Chondrocyte (in vitro differentiated cells): ENCODE measurements around the gene RAB10. TPM values are rescaled to one million over a fixed set of nuclear protein-coding genes. Genes with fewer than 3 reads are reported as not detected.
A peak's percentile ranks its signal among the peaks of the same experiment; 100 is the strongest.

Experiments used
- DNase-seq: peaks from one replicate; pipeline ENCODE4 v3.0.0; 2021; ENCODE audit warnings: mixed read lengths, low spot score
- H3K27ac Mint-ChIP-seq: one replicate; pipeline ENCODE4 v1.8.0; 2021; ENCODE audit warnings: mild to moderate bottlenecking, moderate library complexity, mixed read lengths; ENCODE audit not compliant: unreplicated experiment
- H3K27me3 Mint-ChIP-seq: 2 replicates; pipeline ENCODE4 v1.8.0; 2021; ENCODE audit warnings: low read depth, mixed read lengths
- H3K36me3 Mint-ChIP-seq: 2 replicates; pipeline ENCODE4 v1.8.0; 2021; ENCODE audit warnings: low read depth, mixed read lengths
- H3K4me1 Mint-ChIP-seq: 2 replicates; pipeline ENCODE4 v1.8.0; 2021; ENCODE audit warnings: low read depth, mild to moderate bottlenecking, mixed read lengths
- H3K4me3 Mint-ChIP-seq: one replicate; pipeline ENCODE4 v1.8.0; 2021; ENCODE audit warnings: mild to moderate bottlenecking, moderate library complexity, mixed read lengths; ENCODE audit not compliant: unreplicated experiment
- H3K9me3 Mint-ChIP-seq: 2 replicates; pipeline ENCODE4 v1.8.0; 2021; ENCODE audit warnings: low read depth, mixed read lengths
- total RNA-seq: library from RNA; stranded (reverse); gene quantifications from 3 replicates; pipeline ENCODE4 v1.2.1, GENCODE V29; 2021
- TF ChIP-seq, protein P1 (sequence below): fragments of 200-600 bp; sonication (generic); IDR thresholded peaks from 2 replicates; pipeline ENCODE4 v1.5.0; 2021; ENCODE audit warnings: antibody characterized with exemption, mild to moderate bottlenecking, moderate library complexity

RAB10 gene
- total RNA-seq, 1 donor from 2014 or later = 153 TPM

GRCh38 chr2:26178746-26179436 lies 145.0 kb downstream of the RAB10 start:
- peaks cover 8% of the 10 kb centered on the region for H3K27me3 Mint-ChIP-seq
- DNase-seq = no peak
- peaks cover 9% of the 10 kb centered on the region for H3K4me1 Mint-ChIP-seq
- TF ChIP-seq, protein P1, sequence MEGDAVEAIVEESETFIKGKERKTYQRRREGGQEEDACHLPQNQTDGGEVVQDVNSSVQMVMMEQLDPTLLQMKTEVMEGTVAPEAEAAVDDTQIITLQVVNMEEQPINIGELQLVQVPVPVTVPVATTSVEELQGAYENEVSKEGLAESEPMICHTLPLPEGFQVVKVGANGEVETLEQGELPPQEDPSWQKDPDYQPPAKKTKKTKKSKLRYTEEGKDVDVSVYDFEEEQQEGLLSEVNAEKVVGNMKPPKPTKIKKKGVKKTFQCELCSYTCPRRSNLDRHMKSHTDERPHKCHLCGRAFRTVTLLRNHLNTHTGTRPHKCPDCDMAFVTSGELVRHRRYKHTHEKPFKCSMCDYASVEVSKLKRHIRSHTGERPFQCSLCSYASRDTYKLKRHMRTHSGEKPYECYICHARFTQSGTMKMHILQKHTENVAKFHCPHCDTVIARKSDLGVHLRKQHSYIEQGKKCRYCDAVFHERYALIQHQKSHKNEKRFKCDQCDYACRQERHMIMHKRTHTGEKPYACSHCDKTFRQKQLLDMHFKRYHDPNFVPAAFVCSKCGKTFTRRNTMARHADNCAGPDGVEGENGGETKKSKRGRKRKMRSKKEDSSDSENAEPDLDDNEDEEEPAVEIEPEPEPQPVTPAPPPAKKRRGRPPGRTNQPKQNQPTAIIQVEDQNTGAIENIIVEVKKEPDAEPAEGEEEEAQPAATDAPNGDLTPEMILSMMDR = no peak
- H3K36me3 Mint-ChIP-seq = no peaks in the 10 kb centered on the region
- H3K4me3 Mint-ChIP-seq = peak overlapping the region; percentile 75
- no peak overlapping the region for H3K27ac Mint-ChIP-seq
- no peaks in the 10 kb centered on the region for H3K9me3 Mint-ChIP-seq

DNA sequence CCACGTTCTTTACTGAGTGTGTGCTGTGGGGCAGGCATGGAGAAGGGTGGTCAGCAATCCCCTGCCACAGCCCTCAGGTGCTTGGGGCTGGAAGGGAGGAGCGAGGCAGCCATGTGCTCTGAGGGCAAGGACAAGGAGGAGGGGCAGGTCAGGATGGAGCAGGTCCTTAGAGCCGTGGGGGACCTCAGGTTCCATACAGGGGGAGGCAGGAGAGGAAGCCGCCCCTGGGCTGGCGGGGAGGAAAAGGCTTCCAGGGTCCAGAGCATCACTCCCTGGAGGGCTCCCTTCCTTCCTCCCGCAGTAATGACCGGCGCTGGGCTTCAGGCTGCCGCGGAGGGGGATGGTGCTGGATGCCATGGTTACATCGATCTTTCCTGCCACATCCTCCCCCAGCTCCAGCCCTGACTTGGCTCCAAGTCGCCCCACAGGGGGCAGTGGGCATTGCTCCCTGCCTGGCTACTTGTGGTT lies 145.6 kb downstream of the RAB10 start:
- Mint-ChIP-seq H3K27me3 (peaks cover 4% of the 10 kb centered on the region), H3K27ac (no peak overlapping the region), H3K4me3 (peak overlapping the region; percentile 75), H3K36me3 (no peaks in the 10 kb centered on the region), H3K9me3 (no peaks in the 10 kb centered on the region), H3K4me1 (peaks cover 9% of the 10 kb centered on the region)
- TF ChIP-seq, protein P1 = no peak
- no peak for DNase-seq

DNA sequence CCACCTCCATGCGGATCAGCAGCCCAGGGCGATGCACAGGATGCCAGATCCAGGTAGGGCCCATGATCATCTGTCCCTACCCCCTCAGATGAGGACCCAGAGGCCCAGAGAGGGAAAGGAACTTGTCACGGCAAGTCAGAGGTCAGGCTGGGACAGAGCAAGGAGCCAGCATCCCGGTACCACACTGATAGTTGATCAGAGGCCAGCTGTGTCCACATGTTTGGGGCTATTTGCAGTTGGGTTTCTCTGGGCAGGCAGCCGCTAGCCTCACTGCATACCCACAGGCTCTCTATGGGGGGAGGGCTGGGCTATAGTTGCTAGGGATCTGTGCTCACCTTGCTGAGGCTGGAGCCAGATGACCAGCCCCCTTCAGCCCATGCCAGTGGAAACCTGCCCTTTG lies 148.6 kb downstream of the RAB10 start:
- Mint-ChIP-seq H3K4me3 (no peak overlapping the region), H3K36me3 (no peaks in the 10 kb centered on the region), H3K27ac (no peak overlapping the region), H3K4me1 (peaks cover 22% of the 10 kb centered on the region), H3K9me3 (no peaks in the 10 kb centered on the region), H3K27me3 (no peaks in the 10 kb centered on the region)
- DNase-seq = no peak
- TF ChIP-seq, protein P1 = no peak

DNA sequence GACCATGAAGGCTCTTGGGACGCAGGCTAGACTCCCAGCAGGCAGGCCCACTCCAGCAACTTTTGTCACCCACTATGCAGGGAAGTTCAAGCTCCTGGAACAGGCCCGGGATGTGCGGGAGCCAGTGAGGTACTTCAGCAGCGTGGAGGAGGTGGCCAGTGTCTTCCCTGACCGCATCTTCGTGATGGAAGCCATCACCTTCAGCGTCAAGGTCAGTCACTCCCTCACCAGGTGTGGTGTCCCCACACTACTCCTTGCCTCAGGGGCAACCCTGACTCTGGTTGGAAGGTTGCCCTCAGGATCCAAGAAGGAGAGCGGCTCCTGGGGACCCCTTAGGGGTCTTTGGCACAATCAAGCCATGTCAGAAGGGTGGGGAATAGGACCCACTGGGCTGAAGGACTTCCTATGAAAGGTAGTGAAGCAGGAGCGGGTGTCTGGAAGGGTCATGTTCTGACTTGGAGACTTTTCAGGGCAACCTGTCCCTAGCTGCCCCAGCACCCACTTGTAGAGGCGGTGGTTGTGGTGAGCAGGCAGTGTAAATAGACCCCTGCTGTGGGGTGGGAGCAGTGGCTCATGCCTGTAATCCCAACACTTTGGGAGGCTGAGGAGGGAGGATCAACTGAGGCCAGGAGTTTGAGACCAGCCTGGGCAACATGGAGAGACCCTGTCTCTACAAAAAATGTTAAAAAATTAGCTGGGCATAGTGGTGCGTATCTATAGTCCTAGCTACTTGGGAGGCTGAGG lies 149.2 kb downstream of the RAB10 start:
- H3K9me3 Mint-ChIP-seq = no peaks in the 10 kb centered on the region

GRCh38 chr2:26184121-26184520 lies 150.2 kb downstream of the RAB10 start:
- Mint-ChIP-seq H3K27ac (no peak overlapping the region), H3K27me3 (no peaks in the 10 kb centered on the region)

More for the DNA sequence above, 149.2 kb downstream of the RAB10 start:
- Mint-ChIP-seq H3K4me1 (peaks cover 22% of the 10 kb centered on the region), H3K27ac (no peak overlapping the region), H3K27me3 (no peaks in the 10 kb centered on the region), H3K36me3 (no peaks in the 10 kb centered on the region), H3K4me3 (peak overlapping the region; percentile 45)
- TF ChIP-seq, protein P1 = no peak
- no peak for DNase-seq

More at GRCh38 chr2:26184121-26184520, 150.2 kb downstream of the RAB10 start:
- TF ChIP-seq, protein P1 = no peak
- DNase-seq = no peak
- peaks cover 21% of the 10 kb centered on the region for H3K4me1 Mint-ChIP-seq
- no peaks in the 10 kb centered on the region for H3K36me3 Mint-ChIP-seq
- H3K4me3 Mint-ChIP-seq = peak overlapping the region; percentile 45
- H3K9me3 Mint-ChIP-seq = no peaks in the 10 kb centered on the region
